NB4 (cell line): ENCODE results near the gene GALNT6.

Experiments
- CTCF ChIP-seq: IDR thresholded peaks from one replicate; pipeline ENCODE4 v1.5.1; 2012; ENCODE audit warnings: low read depth, low read length
- MYC ChIP-seq: IDR thresholded peaks from 2 replicates; pipeline ENCODE4 v1.6.1; 2011; ENCODE audit warnings: low read depth, low read length
- POLR2A ChIP-seq: IDR thresholded peaks from 2 replicates; pipeline ENCODE4 v1.6.1; 2011; ENCODE audit warnings: mild to moderate bottlenecking; ENCODE audit not compliant: insufficient read length; ENCODE audit errors: extremely low read depth
- TF ChIP-seq, protein P1 (sequence below): IDR thresholded peaks from 2 replicates; pipeline ENCODE4 v1.6.1; 2011; ENCODE audit warnings: low read depth, low read length

DNA sequence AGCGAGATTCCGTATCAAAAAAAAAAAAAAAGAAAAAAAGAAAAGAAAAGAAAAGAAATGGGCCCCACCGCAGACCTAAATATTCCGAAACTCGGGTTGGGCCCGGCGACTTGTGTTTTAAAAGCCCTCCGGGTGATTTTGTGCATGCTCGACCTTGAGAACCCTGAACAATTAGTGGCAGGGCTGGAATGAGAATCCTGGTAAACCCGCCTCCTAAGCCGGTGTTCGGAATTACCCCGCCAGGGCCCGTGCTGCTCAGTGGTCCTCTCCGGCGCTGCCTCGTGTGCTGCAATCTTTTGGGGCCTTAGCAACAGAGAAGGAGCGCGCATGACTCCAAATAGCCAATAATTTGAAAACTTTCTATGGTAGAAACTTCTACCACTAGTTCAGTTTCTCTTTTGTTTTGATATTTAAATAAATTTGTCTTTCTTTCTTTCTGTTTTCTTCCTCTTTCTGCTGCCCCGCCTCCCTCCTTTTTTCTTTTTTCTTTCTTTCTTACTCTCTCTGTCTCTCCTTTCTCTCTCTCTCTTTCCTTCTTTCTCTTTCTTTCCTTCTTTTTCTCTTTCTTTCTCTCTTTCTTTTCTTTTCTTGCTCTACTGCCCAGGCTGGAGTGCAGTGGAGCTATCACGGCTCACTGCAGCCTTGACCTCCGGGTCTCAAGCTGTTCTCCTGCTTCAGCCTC is 1.5 kb upstream of the GALNT6 start:
- TF ChIP-seq POLR2A (no peak), CTCF (no peak), MYC (no peak)
- TF ChIP-seq, protein P1, sequence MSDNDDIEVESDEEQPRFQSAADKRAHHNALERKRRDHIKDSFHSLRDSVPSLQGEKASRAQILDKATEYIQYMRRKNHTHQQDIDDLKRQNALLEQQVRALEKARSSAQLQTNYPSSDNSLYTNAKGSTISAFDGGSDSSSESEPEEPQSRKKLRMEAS: no peak
